Suprapubic skin (tissue), 4 donors: Measurements from ENCODE around the gene SLC1A7. TPM values are rescaled to one million over a fixed set of nuclear protein-coding genes. Genes with fewer than 3 reads are reported as not detected.

Experiments used
- DNase-seq, 2 donors: peaks; one replicate each; pipeline ENCODE4 v3.0.0-alpha.2; 2019; ENCODE audit warnings: low spot score in 2 of 2
- H3K27ac ChIP-seq: fragments of 200-600 bp; sonication (generic); one replicate; pipeline ENCODE4 v1.5.1; 2019
- H3K27me3 ChIP-seq: fragments of 200-600 bp; sonication (generic); one replicate; pipeline ENCODE4 v1.5.1; 2019
- H3K36me3 ChIP-seq: fragments of 200-600 bp; sonication (generic); one replicate; pipeline ENCODE4 v1.5.1; 2019
- H3K4me1 ChIP-seq: fragments of 200-600 bp; sonication (generic); one replicate; pipeline ENCODE4 v1.5.1; 2019
- H3K4me3 ChIP-seq: fragments of 200-600 bp; sonication (generic); one replicate; pipeline ENCODE4 v1.5.1; 2019; ENCODE audit warnings: mild to moderate bottlenecking
- H3K9me3 ChIP-seq: fragments of 200-600 bp; sonication (generic); one replicate; pipeline ENCODE4 v1.5.1; 2019
- EP300 ChIP-seq: sonication (generic); formaldehyde crosslinking; IDR thresholded peaks from one replicate; pipeline ENCODE4 v1.6.1; 2017; ENCODE audit warnings: antibody characterized with exemption
- POLR2A ChIP-seq, 2 donors: fragments of 450-650 bp; IDR thresholded peaks; one replicate each; pipeline ENCODE4 v1.6.1; 2017; ENCODE audit warnings: antibody characterized with exemption in 2 of 2, mild to moderate bottlenecking in 2 of 2, moderate library complexity in 2 of 2
- POLR2AphosphoS5 ChIP-seq, 3 donors: sonication (generic); formaldehyde crosslinking; IDR thresholded peaks; one replicate each; pipeline ENCODE4 v1.6.1; 2017; ENCODE audit warnings: antibody characterized with exemption in 3 of 3
- WGBS: methylation state at CpG from one replicate; pipeline ENCODE4 v1.1.5; 2018; 5-methylcytosine and 5-hydroxymethylcytosine counted together
- total RNA-seq, 4 donors: library from RNA; depleted of rRNA; stranded (reverse); fragments of >200 nt; gene quantifications; one replicate each; pipeline ENCODE4 v1.1.0, GENCODE V29; 2016
- TF ChIP-seq, protein P1 (sequence below), 2 donors: fragments of 200-600 bp in 1 of 2; fragments of 450-650 bp in 1 of 2; sonication (generic) in 1 of 2; IDR thresholded peaks; one replicate each; pipeline ENCODE4 v1.5.1; 2016 to 2019; ENCODE audit warnings: antibody characterized with exemption in 2 of 2, mild to moderate bottlenecking in 1 of 2, moderate library complexity in 1 of 2

The SLC1A7 gene
- total RNA-seq, 4 donors from 2014 or later, result not detected

DNA sequence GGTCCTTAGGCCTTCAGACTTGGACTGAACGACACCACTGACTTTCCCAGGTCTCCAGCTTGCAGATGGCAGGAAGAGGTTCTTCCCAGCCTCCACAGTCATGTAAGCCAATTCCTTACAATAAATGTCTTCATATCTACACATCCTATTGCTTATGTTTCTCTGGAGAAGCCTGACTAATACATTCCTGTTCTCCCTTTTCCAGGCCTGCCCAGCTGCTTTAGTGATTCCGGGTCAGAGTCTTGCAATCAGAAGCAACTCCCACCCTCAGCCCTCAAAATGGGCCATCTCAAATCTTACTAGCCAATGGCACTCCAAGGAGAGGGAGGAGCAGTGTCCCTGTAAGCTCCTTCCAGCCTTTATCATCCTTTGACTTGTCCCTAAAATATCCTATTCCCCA, 37.8 kb upstream of the SLC1A7 start:
- Histone ChIP-seq H3K36me3 (no peaks in the 10 kb centered on the region), H3K4me1 (peaks cover 22% of the 10 kb centered on the region), H3K27me3 (no peaks in the 10 kb centered on the region), H3K4me3 (no peak overlapping the region), H3K9me3 (no peaks in the 10 kb centered on the region), H3K27ac (no peak overlapping the region)
- TF ChIP-seq, protein P1, sequence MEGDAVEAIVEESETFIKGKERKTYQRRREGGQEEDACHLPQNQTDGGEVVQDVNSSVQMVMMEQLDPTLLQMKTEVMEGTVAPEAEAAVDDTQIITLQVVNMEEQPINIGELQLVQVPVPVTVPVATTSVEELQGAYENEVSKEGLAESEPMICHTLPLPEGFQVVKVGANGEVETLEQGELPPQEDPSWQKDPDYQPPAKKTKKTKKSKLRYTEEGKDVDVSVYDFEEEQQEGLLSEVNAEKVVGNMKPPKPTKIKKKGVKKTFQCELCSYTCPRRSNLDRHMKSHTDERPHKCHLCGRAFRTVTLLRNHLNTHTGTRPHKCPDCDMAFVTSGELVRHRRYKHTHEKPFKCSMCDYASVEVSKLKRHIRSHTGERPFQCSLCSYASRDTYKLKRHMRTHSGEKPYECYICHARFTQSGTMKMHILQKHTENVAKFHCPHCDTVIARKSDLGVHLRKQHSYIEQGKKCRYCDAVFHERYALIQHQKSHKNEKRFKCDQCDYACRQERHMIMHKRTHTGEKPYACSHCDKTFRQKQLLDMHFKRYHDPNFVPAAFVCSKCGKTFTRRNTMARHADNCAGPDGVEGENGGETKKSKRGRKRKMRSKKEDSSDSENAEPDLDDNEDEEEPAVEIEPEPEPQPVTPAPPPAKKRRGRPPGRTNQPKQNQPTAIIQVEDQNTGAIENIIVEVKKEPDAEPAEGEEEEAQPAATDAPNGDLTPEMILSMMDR (IDR thresholded peaks at IDR 0.05), result no peak
- no peak for TF ChIP-seq POLR2AphosphoS5 (IDR thresholded peaks at IDR 0.05)
- no peak for TF ChIP-seq EP300
- TF ChIP-seq POLR2A (IDR thresholded peaks at IDR 0.05), result no peak
- 91% methylated on average over 2 of the region's 2 CpGs for WGBS
- DNase-seq, result no peak

DNA sequence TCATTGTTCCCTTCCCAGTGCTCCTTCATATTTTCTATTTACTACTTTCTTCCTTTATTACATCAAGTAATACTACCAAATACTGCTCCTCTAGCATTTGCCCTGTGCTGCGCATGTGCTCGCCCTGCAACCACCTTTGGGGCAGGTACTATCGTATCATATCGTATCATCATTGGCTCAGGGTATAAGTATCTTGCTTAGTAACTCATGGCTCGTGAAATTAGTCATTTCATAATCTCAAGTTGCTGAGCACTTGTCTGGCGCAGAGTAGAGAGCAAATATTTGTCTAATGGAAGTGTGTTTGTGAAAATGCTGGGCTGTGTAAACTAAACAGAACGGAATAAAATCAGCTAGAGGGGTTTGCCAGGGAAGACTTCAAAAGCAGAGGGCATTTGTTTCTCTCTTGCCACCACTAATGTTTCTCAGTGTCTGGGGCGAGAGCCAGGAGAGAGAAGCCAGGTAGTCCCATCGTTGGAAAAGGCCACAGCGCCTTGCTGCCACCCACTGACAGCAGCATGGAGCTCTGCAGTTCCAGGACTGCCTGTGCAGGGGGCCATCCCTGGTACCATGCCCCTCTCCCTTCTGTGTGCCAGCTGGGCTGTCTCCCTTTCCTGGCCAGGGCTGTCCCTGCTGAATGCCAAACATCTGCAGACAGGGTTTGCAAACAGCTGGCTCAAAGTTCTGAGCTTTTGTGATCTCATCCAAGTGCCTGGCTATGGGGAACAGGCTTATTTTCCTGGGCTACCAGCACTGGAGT, 34.2 kb upstream of the SLC1A7 start:
- 40% methylated on average over 7 of the region's 10 CpGs for WGBS
- no peak overlapping the region for H3K27ac ChIP-seq
- TF ChIP-seq, protein P1 (IDR thresholded peaks at IDR 0.05), result no peak
- TF ChIP-seq POLR2A (IDR thresholded peaks at IDR 0.05), result no peak
- no peak for TF ChIP-seq EP300
- no peak for TF ChIP-seq POLR2AphosphoS5 (IDR thresholded peaks at IDR 0.05)
- no peak for DNase-seq
- no peaks in the 10 kb centered on the region for H3K9me3 ChIP-seq
- no peaks in the 10 kb centered on the region for H3K36me3 ChIP-seq
- H3K27me3 ChIP-seq, result no peaks in the 10 kb centered on the region
- no peak overlapping the region for H3K4me3 ChIP-seq
- H3K4me1 ChIP-seq, result peaks cover 18% of the 10 kb centered on the region

DNA sequence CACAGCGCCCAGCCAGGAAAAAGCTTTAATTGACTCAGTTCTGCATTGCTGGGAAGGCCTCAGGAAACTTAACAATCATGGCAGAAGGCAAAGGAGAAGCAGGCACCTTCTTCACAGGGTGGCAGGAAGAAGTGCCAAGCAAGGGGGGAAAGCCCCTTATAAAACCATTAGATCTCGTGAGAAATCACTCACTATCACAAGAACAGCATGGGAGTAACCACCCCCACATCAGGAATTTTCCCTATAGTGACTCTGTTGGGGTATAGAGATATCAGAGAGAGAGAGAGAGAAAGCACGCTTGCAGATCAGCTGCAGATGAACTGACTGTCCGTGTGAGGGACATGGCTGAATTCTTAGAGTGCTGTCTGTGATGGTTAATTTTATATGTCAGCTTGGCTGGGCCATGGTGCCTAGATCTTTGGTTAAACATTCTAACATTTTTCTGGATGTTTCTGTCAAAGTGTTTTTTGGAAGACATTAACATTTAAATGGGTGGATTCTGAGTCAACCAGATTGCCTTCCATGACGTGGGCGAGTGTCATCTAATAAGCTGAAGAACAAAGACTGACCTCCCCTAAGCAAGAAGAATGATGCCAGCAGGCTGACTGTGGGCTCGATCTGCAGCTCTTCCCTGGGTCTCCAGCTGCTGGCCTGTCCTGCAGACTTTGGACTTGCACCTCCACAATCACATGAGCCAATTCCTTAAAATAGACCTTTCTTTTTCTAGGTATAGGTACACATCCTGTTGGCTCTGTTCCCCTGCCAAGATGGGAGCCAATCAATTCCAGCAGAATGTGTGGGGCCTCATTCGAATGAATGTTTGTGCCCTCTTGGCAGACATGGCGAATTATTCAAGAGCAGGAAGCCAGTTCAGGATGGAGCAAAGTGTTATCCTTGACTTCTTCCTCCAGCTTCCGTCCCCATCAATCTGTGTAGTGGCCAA, 32.8 kb upstream of the SLC1A7 start:
- Histone ChIP-seq H3K27me3 (no peaks in the 10 kb centered on the region), H3K4me1 (peaks cover 18% of the 10 kb centered on the region), H3K27ac (no peak overlapping the region), H3K4me3 (no peak overlapping the region), H3K36me3 (no peaks in the 10 kb centered on the region), H3K9me3 (no peaks in the 10 kb centered on the region)
- TF ChIP-seq, protein P1 (IDR thresholded peaks at IDR 0.05), result no peak
- TF ChIP-seq POLR2AphosphoS5 (IDR thresholded peaks at IDR 0.05), result no peak
- DNase-seq, result no peak
- 78% methylated on average over 10 of the region's 10 CpGs for WGBS

DNA sequence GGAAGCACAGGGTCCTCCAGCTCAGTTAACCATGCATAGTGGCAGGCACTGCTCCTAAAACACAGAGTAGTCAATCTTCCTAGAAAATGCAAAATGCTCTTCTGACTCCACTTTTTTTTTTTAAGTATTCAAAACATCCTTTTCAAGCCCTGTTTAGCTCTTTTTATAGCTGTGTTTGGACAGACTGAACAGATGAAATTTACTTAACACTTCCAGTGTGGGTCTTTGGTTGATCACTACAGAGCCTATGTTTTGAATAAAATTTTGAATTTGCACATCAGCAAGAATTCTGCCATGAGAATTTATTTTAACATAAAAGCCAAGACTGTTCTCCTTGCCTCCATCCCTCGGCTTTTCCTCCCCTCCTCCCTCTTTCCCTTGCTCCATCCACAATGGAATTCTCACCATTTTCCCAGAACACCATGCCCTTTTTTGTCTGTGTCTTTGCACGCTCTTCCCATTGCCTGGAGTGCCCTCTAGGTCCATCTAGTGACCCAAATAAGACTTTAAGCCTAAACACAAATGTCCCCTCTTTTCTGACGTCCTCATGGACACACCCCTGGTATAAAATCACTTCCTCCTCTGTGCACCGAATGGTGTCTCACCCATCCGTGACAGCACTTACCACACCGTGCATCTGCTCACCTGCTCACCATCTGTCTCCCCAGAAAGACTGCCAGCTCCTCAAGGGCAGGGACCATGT, 30.1 kb upstream of the SLC1A7 start:
- H3K4me3 ChIP-seq, result no peak overlapping the region
- WGBS, result 32% methylated on average over 6 of the region's 6 CpGs
- H3K36me3 ChIP-seq, result no peaks in the 10 kb centered on the region
- H3K9me3 ChIP-seq, result no peaks in the 10 kb centered on the region
- no peak for DNase-seq
- TF ChIP-seq POLR2A (IDR thresholded peaks at IDR 0.05) (no peak), EP300 (no peak), POLR2AphosphoS5 (IDR thresholded peaks at IDR 0.05) (no peak)
- no peaks in the 10 kb centered on the region for H3K27me3 ChIP-seq
- H3K27ac ChIP-seq, result no peak overlapping the region
- peaks cover 17% of the 10 kb centered on the region for H3K4me1 ChIP-seq

DNA sequence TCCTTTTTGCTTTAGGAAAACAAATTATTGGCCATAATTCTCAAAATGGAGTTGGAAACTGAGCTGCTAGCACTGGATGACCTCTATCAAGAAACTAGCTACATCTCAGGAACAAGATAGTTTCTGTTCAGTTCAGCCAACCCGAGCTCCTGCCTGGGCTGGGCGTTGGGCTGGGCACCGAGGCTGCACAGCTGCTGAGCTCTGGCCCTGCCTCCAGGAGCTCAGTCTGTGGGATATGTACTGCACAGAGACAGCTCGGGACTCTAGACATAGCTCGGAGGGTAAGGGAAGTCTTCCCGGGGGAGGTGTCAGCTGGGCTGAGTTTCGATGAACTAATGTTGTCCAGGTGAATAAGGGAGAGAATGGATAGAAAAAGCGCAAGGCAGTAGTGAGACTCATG, 24.5 kb upstream of the SLC1A7 start:
- Histone ChIP-seq H3K4me3 (no peak overlapping the region), H3K27ac (no peak overlapping the region), H3K36me3 (no peaks in the 10 kb centered on the region), H3K27me3 (no peaks in the 10 kb centered on the region), H3K4me1 (no peaks in the 10 kb centered on the region), H3K9me3 (no peaks in the 10 kb centered on the region)
- DNase-seq, result no peak
- 71% methylated on average over 7 of the region's 8 CpGs for WGBS
- TF ChIP-seq, protein P1 (IDR thresholded peaks at IDR 0.05), result no peak
- TF ChIP-seq POLR2A (IDR thresholded peaks at IDR 0.05) (no peak), EP300 (no peak), POLR2AphosphoS5 (IDR thresholded peaks at IDR 0.05) (no peak)
